Stimulated activated CD4-positive, alpha-beta T cell treated with anti-CD3 and anti-CD28 coated beads, TNF-alpha, amount 100 ng/mL, for 24 hours (primary cell): ENCODE data around the gene NTMT2.
"Not testable (repeated sequence)": the region's sequence is repeated elsewhere in the genome, so short reads cannot be mapped to it uniquely, and the experiment has no call there.

Experiments
- DNase-seq, 3 experiments: peaks; one replicate each; pipeline ENCODE4 v3.0.0-alpha.2; 2020; ENCODE audit warnings: low read depth in 3 of 3

Gene NTMT2

GRCh38 chr1:170145770-170146676 is at the start of gene NTMT2:
NTMT2 (plus strand) TSS chr1:170145959; CDS start chr1:170146108, 149 bp downstream.
- no peak for DNase-seq

- DNase-seq, result no peak
Measured at GRCh38 chr1:170095976-170096748, 49.6 kb upstream of the NTMT2 start.

- DNase-seq, result no peak
Measured at GRCh38 chr1:170096806-170097340, 48.9 kb upstream of the NTMT2 start.

- no peak for DNase-seq
Measured at GRCh38 chr1:170097449-170097948, 48.3 kb upstream of the NTMT2 start.

GRCh38 chr1:170113140-170113539 is 32.6 kb upstream of the NTMT2 start:
- DNase-seq, result not testable (repeated sequence)

- no peak for DNase-seq
Measured at GRCh38 chr1:170114906-170115305, 30.9 kb upstream of the NTMT2 start.

GRCh38 chr1:170122366-170122765 is 23.4 kb upstream of the NTMT2 start:
- DNase-seq, result no peak

- DNase-seq, result no peak
Measured at GRCh38 chr1:170125269-170125668, 20.5 kb upstream of the NTMT2 start.

- no peak for DNase-seq
Measured at GRCh38 chr1:170126696-170127095, 19.1 kb upstream of the NTMT2 start.

GRCh38 chr1:170131450-170131849 is 14.3 kb upstream of the NTMT2 start:
- no peak for DNase-seq

- DNase-seq, result no peak
Measured at GRCh38 chr1:170131984-170132383, 13.8 kb upstream of the NTMT2 start.

GRCh38 chr1:170133766-170134495 is 11.8 kb upstream of the NTMT2 start:
- DNase-seq, result no peak

GRCh38 chr1:170134521-170134920 is 11.2 kb upstream of the NTMT2 start:
- no peak for DNase-seq

- DNase-seq, result no peak
Measured at GRCh38 chr1:170140371-170140770, 5.4 kb upstream of the NTMT2 start.

- DNase-seq, result no peak
Measured at GRCh38 chr1:170145061-170145460, 698 bp upstream of the NTMT2 start.

- no peak for DNase-seq
Measured at GRCh38 chr1:170146720-170147263, 1.0 kb downstream of the NTMT2 start.

GRCh38 chr1:170149241-170149640 is 3.5 kb downstream of the NTMT2 start:
- no peak for DNase-seq

- DNase-seq, result no peak
Measured at GRCh38 chr1:170150016-170150415, 4.3 kb downstream of the NTMT2 start.

- no peak for DNase-seq
Measured at GRCh38 chr1:170150921-170151320, 5.2 kb downstream of the NTMT2 start.

GRCh38 chr1:170153417-170153816 is 7.7 kb downstream of the NTMT2 start:
- no peak for DNase-seq

- no peak for DNase-seq
Measured at GRCh38 chr1:170155055-170155454, 9.3 kb downstream of the NTMT2 start.
